ENCODE results near the gene PTBP3. TPM values are rescaled to one million over a fixed set of nuclear protein-coding genes. Genes with fewer than 3 reads are reported as not detected.

Gene PTBP3
- total and polyA plus RNA-seq, 2 of the 4 experiments (the other 2 are of a cell fraction) = 8.6 to 15.6 TPM

GRCh38 chr9:112328545-112328944, 4.9 kb downstream of the PTBP3 start:
- H3K56ac ChIP-seq (ENCODE audit: extremely low read depth, insufficient read depth, low read length) = no peak overlapping the region
- H3K27ac ChIP-seq (ENCODE audit: insufficient read depth, low read length) = no peak overlapping the region
- TF ChIP-seq CTCF (conservative IDR thresholded peaks at IDR 0.05; ENCODE audit: low read depth, low read length) (no peak), RAD21 (IDR thresholded peaks at IDR 0.05; ENCODE audit: low read length) (no peak), BHLHE40 (IDR thresholded peaks at IDR 0.05; ENCODE audit: low read depth, low read length) (no peak), NFE2L2 (IDR thresholded peaks at IDR 0.05; ENCODE audit: low read depth, low read length) (no peak), RCOR1 (IDR thresholded peaks at IDR 0.05; ENCODE audit: insufficient replicate concordance, low read length) (no peak), RFX5 (IDR thresholded peaks at IDR 0.05; ENCODE audit: low read depth, low read length) (no peak), SMC3 (IDR thresholded peaks at IDR 0.05; ENCODE audit: low read depth, low read length) (no peak)
- no peaks in the 10 kb centered on the region for H3K9me3 ChIP-seq (ENCODE audit: control insufficient read depth, insufficient read depth, low read length)
- H3K27me3 ChIP-seq (ENCODE audit: control insufficient read depth, insufficient read depth, low read length) = no peaks in the 10 kb centered on the region
- H4K91ac ChIP-seq (ENCODE audit: insufficient read depth, low read depth, low read length) = no peak overlapping the region
- no peak overlapping the region for H3K14ac ChIP-seq (replicated peaks; ENCODE audit: low read depth, low read length)
- no peak overlapping the region for H2BK20ac ChIP-seq (ENCODE audit: low read depth, low read length)
- ATAC-seq (ENCODE audit: low read depth) (no peak), DNase-seq (no peak)
- intact Hi-C loops (cut with micrococcal nuclease) = no loop called here
- peaks cover 46% of the 10 kb centered on the region for H4K20me1 ChIP-seq (ENCODE audit: insufficient read depth, low read length)
- peaks cover 3 to 44% of the 10 kb centered on the region in 2 experiments; a peak in 3 of 4 replicates for H3K79me1 ChIP-seq (ENCODE audit: low read depth in 1 of 2, low read length in 2 of 2)
- no peak overlapping the region for H2BK120ac ChIP-seq (ENCODE audit: low read depth, low read length)
- H3K4me2 ChIP-seq (ENCODE audit: low read depth, low read length) = no peak overlapping the region
- H4K5ac ChIP-seq (ENCODE audit: low read depth, low read length) = no peak overlapping the region
- WGBS, 2 experiments (ENCODE audit: extremely low coverage in 2 of 2, insufficient read length in 1 of 2) = no CpG with 5 or more reads among the region's 2 CpGs
- H2BK15ac ChIP-seq (ENCODE audit: low read depth, low read length) = no peak overlapping the region
- no peak overlapping the region for H3K18ac ChIP-seq (ENCODE audit: low read depth, low read length)
- no peak overlapping the region for H2AK9ac ChIP-seq (replicated peaks; ENCODE audit: low read depth, low read length, poor library complexity)
- no peak overlapping the region for H3K4ac ChIP-seq (ENCODE audit: low read depth, low read length)
- peaks cover 1% of the 10 kb centered on the region; the same call in 1 of the 2 replicates for H3K4me1 ChIP-seq (ENCODE audit: control insufficient read depth, insufficient read depth, low read length)
- H4K8ac ChIP-seq (ENCODE audit: low read depth in 2 of 2, low read length in 2 of 2) = no peak overlapping the region
- no peak overlapping the region for H2AFZ ChIP-seq (replicated peaks; ENCODE audit: low read length, poor library complexity)
- H3K36me3 ChIP-seq (ENCODE audit: control insufficient read depth, insufficient read depth, low read length) = no peaks in the 10 kb centered on the region
- POLR2A ChIA-PET (ENCODE audit: unreplicated experiment) = no interaction called here
- BruUV-seq (replicated peaks) = no TSS peak
- peak overlapping the region; percentile 41 for H3K23ac ChIP-seq (ENCODE audit: low read depth, low read length)
- H3K9ac ChIP-seq (ENCODE audit: low read depth, low read length) = no peak overlapping the region
- H2BK5ac ChIP-seq (ENCODE audit: low read depth, low read length, poor library complexity, severe bottlenecking) = no peak overlapping the region
- CTCF ChIA-PET = interaction anchor here (0.9 kb wide), 1 partner anchor 230 kb away, joined by 3 read pairs; no protein-coding TSS in a partner anchor
- dilution Hi-C loops (cut with HindIII; ENCODE audit: low sequenced_read_pairs, unreplicated experiment) = no loop called here
- H3K4me3 ChIP-seq (ENCODE audit: insufficient read depth, low read depth, low read length) = no peak overlapping the region
- peaks cover 6% of the 10 kb centered on the region; the same call in 1 of the 2 replicates for H3K9me1 ChIP-seq (ENCODE audit: insufficient read depth, low read length)
- in situ Hi-C loops (cut with MboI; ENCODE audit: low sequenced_read_pairs) = no loop called here
- no peak overlapping the region for H2AK5ac ChIP-seq (ENCODE audit: low read depth, low read length)

Data from IMR-90 (cell line).